Astrocyte (in vitro differentiated cells and primary cell): Measurements from ENCODE around the gene TMEM63C.

ENCODE experiments used
- CTCF ChIP-seq: IDR thresholded peaks from 2 replicates; pipeline ENCODE4 v1.5.1; 2011; ENCODE audit warnings: low read depth, mild to moderate bottlenecking, inconsistent platforms, low read length, moderate library complexity; ENCODE audit not compliant: insufficient read depth
- EZH2 ChIP-seq: IDR thresholded peaks from 2 replicates; pipeline ENCODE4 v1.6.1; 2012; ENCODE audit warnings: mild to moderate bottlenecking, low read length, inconsistent platforms; ENCODE audit not compliant: insufficient read depth

GRCh38 chr14:77214216-77214615 is 32.6 kb downstream of the TMEM63C start:
- no peak for TF ChIP-seq EZH2
- TF ChIP-seq CTCF = no peak
